SK-N-SH (cell line): ENCODE measurements around the gene GTF3C1.

ENCODE experiments used
- CTCF ChIP-seq: fragments of 200-600 bp; sonication (generic); IDR thresholded peaks from 2 replicates; pipeline ENCODE4 v1.6.1; 2017; ENCODE audit warnings: antibody characterized with exemption, mild to moderate bottlenecking, moderate library complexity
- EP300 ChIP-seq, 2 experiments: IDR thresholded peaks; 2 replicates each; pipeline versions ENCODE4 v1.4.0 to v1.6.1; 2012; ENCODE audit warnings: borderline replicate concordance in 1 of 2, low read depth in 1 of 2, low read length in 1 of 2
- GABPA ChIP-seq: IDR thresholded peaks from 2 replicates; pipeline ENCODE4 v1.4.0; 2012; ENCODE audit warnings: low read depth, mild to moderate bottlenecking
- GATA2 ChIP-seq: sonication (generic); formaldehyde crosslinking; IDR thresholded peaks from 2 replicates; pipeline ENCODE4 v1.5.0; 2020; ENCODE audit warnings: mild to moderate bottlenecking, missing genetic modification reagents
- RAD21 ChIP-seq: IDR thresholded peaks from 2 replicates; pipeline ENCODE4 v1.6.1; 2012; ENCODE audit warnings: mild to moderate bottlenecking, low read length
- RXRA ChIP-seq: IDR thresholded peaks from 2 replicates; pipeline ENCODE4 v1.4.0; 2012; ENCODE audit warnings: low read depth, mild to moderate bottlenecking, borderline replicate concordance
- SMC3 ChIP-seq: IDR thresholded peaks from 2 replicates; pipeline ENCODE4 v1.6.1; 2012; ENCODE audit warnings: low read depth, low read length, improper control_type of control experiment
- TAF1 ChIP-seq: IDR thresholded peaks from 2 replicates; pipeline ENCODE4 v1.6.1; 2012; ENCODE audit warnings: low read depth, mild to moderate bottlenecking, low read length, moderate library complexity, borderline replicate concordance
- TF ChIP-seq, protein P1 (sequence below): IDR thresholded peaks from 2 replicates; pipeline ENCODE4 v1.4.0; 2012; ENCODE audit warnings: low read depth
- TF ChIP-seq, protein P2 (sequence below): IDR thresholded peaks from 2 replicates; pipeline ENCODE4 v1.6.1; 2012; ENCODE audit warnings: mild to moderate bottlenecking, low read depth, low read length, moderate library complexity

DNA sequence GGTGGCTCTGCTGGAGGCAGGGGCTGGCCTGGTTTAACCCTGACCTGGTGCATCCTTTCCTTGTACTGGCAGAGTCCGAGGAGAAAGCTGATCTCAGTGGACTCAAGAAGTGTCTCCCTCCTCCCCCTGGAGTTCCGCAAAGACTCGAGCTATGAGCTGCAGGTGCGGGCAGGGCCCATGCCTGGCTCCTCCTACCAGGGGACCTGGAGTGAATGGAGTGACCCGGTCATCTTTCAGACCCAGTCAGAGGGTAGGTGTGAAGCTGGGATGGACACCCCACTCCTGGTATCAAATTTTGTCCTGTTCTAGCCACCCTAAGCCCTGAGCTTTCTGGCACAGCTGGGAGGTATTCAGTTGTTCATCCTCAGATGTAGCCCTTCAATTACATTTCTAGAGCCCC is 105.2 kb downstream of the GTF3C1 start:
- no peak for TF ChIP-seq GABPA
- TF ChIP-seq, protein P1, sequence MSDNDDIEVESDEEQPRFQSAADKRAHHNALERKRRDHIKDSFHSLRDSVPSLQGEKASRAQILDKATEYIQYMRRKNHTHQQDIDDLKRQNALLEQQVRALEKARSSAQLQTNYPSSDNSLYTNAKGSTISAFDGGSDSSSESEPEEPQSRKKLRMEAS: no peak
- TF ChIP-seq CTCF: no peak
- no peak for TF ChIP-seq RXRA
- no peak for TF ChIP-seq TAF1
- TF ChIP-seq SMC3: no peak
- TF ChIP-seq RAD21: no peak
- no peak for TF ChIP-seq GATA2
- TF ChIP-seq EP300 (IDR thresholded peaks at IDR 0.05; ENCODE audit: borderline replicate concordance in 1 of 2, low read depth in 1 of 2, low read length in 1 of 2): no peak
- TF ChIP-seq, protein P2, sequence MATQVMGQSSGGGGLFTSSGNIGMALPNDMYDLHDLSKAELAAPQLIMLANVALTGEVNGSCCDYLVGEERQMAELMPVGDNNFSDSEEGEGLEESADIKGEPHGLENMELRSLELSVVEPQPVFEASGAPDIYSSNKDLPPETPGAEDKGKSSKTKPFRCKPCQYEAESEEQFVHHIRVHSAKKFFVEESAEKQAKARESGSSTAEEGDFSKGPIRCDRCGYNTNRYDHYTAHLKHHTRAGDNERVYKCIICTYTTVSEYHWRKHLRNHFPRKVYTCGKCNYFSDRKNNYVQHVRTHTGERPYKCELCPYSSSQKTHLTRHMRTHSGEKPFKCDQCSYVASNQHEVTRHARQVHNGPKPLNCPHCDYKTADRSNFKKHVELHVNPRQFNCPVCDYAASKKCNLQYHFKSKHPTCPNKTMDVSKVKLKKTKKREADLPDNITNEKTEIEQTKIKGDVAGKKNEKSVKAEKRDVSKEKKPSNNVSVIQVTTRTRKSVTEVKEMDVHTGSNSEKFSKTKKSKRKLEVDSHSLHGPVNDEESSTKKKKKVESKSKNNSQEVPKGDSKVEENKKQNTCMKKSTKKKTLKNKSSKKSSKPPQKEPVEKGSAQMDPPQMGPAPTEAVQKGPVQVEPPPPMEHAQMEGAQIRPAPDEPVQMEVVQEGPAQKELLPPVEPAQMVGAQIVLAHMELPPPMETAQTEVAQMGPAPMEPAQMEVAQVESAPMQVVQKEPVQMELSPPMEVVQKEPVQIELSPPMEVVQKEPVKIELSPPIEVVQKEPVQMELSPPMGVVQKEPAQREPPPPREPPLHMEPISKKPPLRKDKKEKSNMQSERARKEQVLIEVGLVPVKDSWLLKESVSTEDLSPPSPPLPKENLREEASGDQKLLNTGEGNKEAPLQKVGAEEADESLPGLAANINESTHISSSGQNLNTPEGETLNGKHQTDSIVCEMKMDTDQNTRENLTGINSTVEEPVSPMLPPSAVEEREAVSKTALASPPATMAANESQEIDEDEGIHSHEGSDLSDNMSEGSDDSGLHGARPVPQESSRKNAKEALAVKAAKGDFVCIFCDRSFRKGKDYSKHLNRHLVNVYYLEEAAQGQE: no peak
